NCI-H748 (cell line): ENCODE data around the gene FMO4.
"Not testable (repeated sequence)": the region's sequence is repeated elsewhere in the genome, so short reads cannot be mapped to it uniquely, and the experiment has no call there.

Experiments
- DNase-seq: peaks from one replicate; lab custom pipeline; 2025; ENCODE audit not compliant: unreplicated experiment; lab: John Stamatoyannopoulos, UW

The FMO4 gene

GRCh38 chr1:171334024-171334640 lies 20.1 kb downstream of the FMO4 start:
- DNase-seq = no peak

DNA sequence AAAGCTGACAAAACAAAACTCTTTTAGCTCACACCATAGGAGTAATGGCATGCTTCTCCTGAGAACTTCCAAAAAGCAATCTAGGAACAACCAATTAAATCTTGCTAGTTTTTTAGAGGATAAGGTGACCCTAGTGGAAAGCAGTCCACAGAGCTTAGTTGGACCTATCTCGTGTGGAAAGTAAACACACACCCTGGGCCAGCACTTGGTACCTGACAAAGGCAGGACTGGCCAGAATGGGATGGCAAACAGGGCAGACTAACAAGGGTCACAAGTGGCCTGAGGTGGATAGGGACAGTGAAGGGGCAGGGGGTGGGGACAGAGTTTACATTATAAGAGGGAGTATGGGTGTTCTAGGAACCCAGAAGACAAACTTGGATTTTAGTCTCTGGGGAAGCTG lies 22.0 kb downstream of the FMO4 start:
- no peak for DNase-seq

- DNase-seq = not testable (repeated sequence)
These were observed 25.4 kb downstream of the FMO4 start for GRCh38 chr1:171339345-171339744.

GRCh38 chr1:171343727-171344472 lies 29.9 kb downstream of the FMO4 start:
- no peak for DNase-seq

- no peak for DNase-seq
These were observed 30.5 kb downstream of the FMO4 start for GRCh38 chr1:171344473-171344820.

- DNase-seq = no peak
These were observed 31.6 kb downstream of the FMO4 start for GRCh38 chr1:171345536-171345935.

GRCh38 chr1:171346881-171347280 lies 32.9 kb downstream of the FMO4 start:
- no peak for DNase-seq

GRCh38 chr1:171350594-171350993 lies 36.6 kb downstream of the FMO4 start:
- DNase-seq = no peak

GRCh38 chr1:171351961-171352360 lies 38.0 kb downstream of the FMO4 start:
- DNase-seq = no peak

- DNase-seq = no peak
These were observed 38.6 kb downstream of the FMO4 start for GRCh38 chr1:171352554-171352953.

- DNase-seq = no peak
These were observed 41.7 kb downstream of the FMO4 start for GRCh38 chr1:171355727-171356126.

DNA sequence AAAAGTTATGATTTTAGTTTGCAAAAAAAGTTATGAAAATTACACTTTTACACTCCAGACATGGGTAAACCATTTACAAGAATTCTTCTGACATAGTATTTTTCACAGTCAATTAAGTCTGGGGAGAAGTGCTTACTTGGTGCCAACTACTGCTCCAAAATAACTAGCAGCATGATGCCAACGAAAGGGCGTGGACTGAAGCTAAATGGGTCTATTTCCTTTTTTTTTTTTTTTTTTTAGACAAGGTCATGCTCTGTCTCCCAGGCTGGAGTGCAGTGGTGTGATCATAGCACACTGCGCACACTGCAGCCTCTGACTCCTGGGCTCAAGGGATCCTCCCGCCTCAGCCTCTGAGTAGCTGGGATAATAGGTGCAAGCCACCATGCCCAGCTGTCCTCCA lies 43.2 kb downstream of the FMO4 start:
- no peak for DNase-seq

GRCh38 chr1:171359355-171359648 lies 45.3 kb downstream of the FMO4 start:
- not testable (repeated sequence) for DNase-seq

- not testable (repeated sequence) for DNase-seq
These were observed 45.9 kb downstream of the FMO4 start for GRCh38 chr1:171359731-171360527.

DNA sequence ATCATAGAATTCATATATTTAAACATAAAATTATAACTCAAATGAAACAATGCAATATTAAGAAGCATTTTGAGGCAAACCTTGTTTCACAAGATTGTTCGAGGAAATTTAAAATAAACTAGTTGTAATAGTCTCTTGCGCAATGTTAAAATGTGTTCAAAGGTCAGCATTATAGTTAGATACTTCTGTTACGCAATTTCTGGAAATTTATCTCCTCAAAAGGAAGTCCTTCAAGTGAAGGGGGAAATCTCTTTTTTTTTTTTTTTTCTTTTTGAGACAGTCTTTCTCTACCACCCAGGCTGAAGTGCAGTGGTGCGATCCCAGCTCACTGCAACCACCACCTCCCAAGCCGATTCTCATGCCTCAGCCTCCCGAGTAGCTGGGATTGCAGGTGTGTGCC lies 52.1 kb downstream of the FMO4 start:
- no peak for DNase-seq

DNA sequence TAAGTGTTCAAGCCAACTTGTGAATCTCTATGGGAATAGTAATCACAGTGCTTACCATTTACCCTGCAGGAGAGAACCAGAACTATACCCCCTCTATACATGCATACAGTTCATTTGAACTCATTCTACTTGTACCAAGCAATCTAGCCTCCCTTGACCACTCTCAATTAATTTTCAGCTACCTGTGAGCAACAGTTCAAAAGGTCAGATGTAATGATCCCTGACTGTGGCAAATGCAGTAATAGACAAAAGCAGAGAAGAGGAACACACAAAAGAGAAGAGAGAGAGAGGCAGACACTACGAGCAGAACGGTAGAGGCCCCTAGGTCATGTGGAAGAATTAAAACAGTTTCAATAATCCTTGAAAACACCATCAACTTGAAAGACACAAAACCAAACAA lies 52.8 kb downstream of the FMO4 start:
- DNase-seq = no peak

- no peak for DNase-seq
These were observed 53.5 kb downstream of the FMO4 start for GRCh38 chr1:171367436-171367835.

DNA sequence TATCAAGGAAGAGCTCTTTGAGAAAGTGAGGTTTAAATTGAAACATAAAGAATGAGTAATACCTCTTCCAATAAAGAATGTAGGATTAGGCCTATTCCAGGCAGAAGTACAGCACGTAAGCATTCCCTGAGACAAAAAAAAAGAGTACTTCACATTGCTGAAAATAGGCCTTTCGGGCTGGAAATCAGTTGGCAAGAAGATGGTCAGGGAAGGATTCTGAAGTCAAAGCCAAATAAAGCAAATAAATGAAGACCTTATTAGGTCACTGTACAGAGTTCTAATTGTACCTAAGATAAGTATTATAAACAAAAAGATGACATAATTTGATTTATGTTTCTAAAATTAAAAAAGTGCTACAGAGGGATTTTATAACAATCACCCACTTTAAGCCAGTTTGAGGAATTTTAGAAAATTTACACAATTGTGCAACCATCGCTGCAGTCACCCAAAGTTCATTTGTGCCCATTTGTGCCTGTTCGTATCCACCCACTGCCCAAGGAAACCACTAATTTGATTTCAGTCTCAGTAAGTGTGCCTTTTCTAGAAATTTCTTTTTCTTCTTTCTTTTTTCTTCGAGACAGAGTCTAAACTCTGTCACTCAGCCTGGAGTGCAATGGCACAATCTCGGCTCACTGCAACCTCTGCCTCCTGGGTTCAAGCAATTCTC lies 58.6 kb downstream of the FMO4 start:
- no peak for DNase-seq

GRCh38 chr1:171373357-171374122 lies 59.6 kb downstream of the FMO4 start:
- DNase-seq = not testable (repeated sequence)

GRCh38 chr1:171379846-171380245 lies 65.9 kb downstream of the FMO4 start:
- DNase-seq = no peak

GRCh38 chr1:171381866-171382210 lies 67.9 kb downstream of the FMO4 start:
- DNase-seq = no peak
